B cell (primary cell): Measurements from ENCODE around the gene HSPA12A. TPM values are rescaled to one million over a fixed set of nuclear protein-coding genes. Genes with fewer than 3 reads are reported as not detected.

Source experiments
- ATAC-seq: fragments of 200-7000 bp; cut with Tn5 transposase; one replicate; pipeline ENCODE4 v1.10.0; 2021; ENCODE audit warnings: low read depth, mild to moderate bottlenecking, moderate number of reproducible peaks, moderate library complexity
- CTCF ChIA-PET: fragments of 350-600 bp; sonication (Branson Sonifier 250); formaldehyde crosslinking; loops from one replicate; lab custom pipeline; 2021; ENCODE audit warnings: antibody characterized with exemption, inconsistent platforms; lab: Charles Lee
- POLR2A ChIA-PET: fragments of 350-600 bp; sonication (Branson Sonifier 250); formaldehyde crosslinking; loops from one replicate; lab custom pipeline; 2021; ENCODE audit warnings: antibody characterized with exemption; lab: Charles Lee
- DNase-seq: peaks from one replicate; pipeline ENCODE4 v3.0.0; 2013
- H2AFZ ChIP-seq: 2 replicates; pipeline ENCODE4 v1.6.1; 2012; ENCODE audit warnings: mild to moderate bottlenecking, low read depth, low read length; ENCODE audit not compliant: insufficient read depth, poor library complexity, severe bottlenecking
- H3K27ac ChIP-seq, 2 donors: 1 replicate in 1 of 2; 2 replicates in 1 of 2; pipeline ENCODE4 v1.5.1; 2012 to 2013; ENCODE audit warnings: low read length in 2 of 2, mild to moderate bottlenecking in 2 of 2, moderate library complexity in 1 of 2
- H3K27me3 ChIP-seq, 4 experiments: fragments of 200-600 bp in 1 of 4; sonication (generic) in 1 of 4; replicated peaks in 1 of 4; 1 replicate in 2 of 4; 2 replicates in 2 of 4; pipeline versions ENCODE4 v1.6.1 to v1.7.0; 2013 to 2016; ENCODE audit warnings: low read length in 3 of 4, mild to moderate bottlenecking in 2 of 4, mixed read lengths in 1 of 4, moderate library complexity in 1 of 4; ENCODE audit not compliant: insufficient read depth in 4 of 4, control insufficient read depth in 3 of 4; ENCODE audit errors: control extremely low read depth in 1 of 4
- H3K36me3 ChIP-seq, 2 experiments: replicated peaks in 1 of 2; 1 replicate in 1 of 2; 2 replicates in 1 of 2; pipeline versions ENCODE4 v1.6.1 to v1.7.1; 2013; ENCODE audit warnings: low read length in 1 of 2; ENCODE audit not compliant: insufficient read depth in 2 of 2, control insufficient read depth in 1 of 2; ENCODE audit errors: control extremely low read depth in 1 of 2, extremely low read depth in 1 of 2
- H3K4me1 ChIP-seq, 2 donors: fragments of 200-600 bp in 1 of 2; sonication (generic) in 1 of 2; 1 replicate in 1 of 2; 2 replicates in 1 of 2; pipeline versions ENCODE4 v1.5.1 to v1.6.1; 2013 to 2017; ENCODE audit warnings: low read length in 2 of 2; ENCODE audit not compliant: control insufficient read depth in 2 of 2, insufficient read depth in 2 of 2
- H3K4me2 ChIP-seq: replicated peaks from 2 replicates; pipeline ENCODE3; 2012; ENCODE audit warnings: mild to moderate bottlenecking, low read depth, low read length; ENCODE audit not compliant: poor library complexity, severe bottlenecking
- H3K4me3 ChIP-seq, 5 experiments: fragments of 200-600 bp in 1 of 5; sonication (generic) in 1 of 5; 1 replicate in 3 of 5; 2 replicates in 2 of 5; pipeline versions ENCODE4 v1.5.1 to v1.7.0; 2011 to 2016; ENCODE audit warnings: low read length in 4 of 5, mild to moderate bottlenecking in 4 of 5, low read depth in 2 of 5, control low read depth in 1 of 5, moderate library complexity in 1 of 5; ENCODE audit not compliant: insufficient read depth in 1 of 5; ENCODE audit errors: control extremely low read depth in 1 of 5, extremely low read depth in 1 of 5
- H3K79me2 ChIP-seq: fragments of 200-600 bp; sonication (generic); one replicate; pipeline ENCODE4 v1.6.0; 2016; ENCODE audit warnings: low read length; ENCODE audit not compliant: control insufficient read depth, insufficient read depth
- H3K9ac ChIP-seq: fragments of 200-600 bp; sonication (generic); 2 replicates; pipeline ENCODE4 v1.6.1; 2017; ENCODE audit warnings: mild to moderate bottlenecking, low read length, moderate library complexity
- H3K9me3 ChIP-seq, 3 donors: one replicate each; pipeline versions ENCODE4 v1.6.1 to v1.7.1; 2013; ENCODE audit warnings: low read length in 2 of 3; ENCODE audit not compliant: control insufficient read depth in 2 of 3, insufficient read depth in 1 of 3; ENCODE audit errors: control extremely low read depth in 1 of 3
- H4K20me1 ChIP-seq: 2 replicates; pipeline ENCODE4 v1.6.0; 2012; ENCODE audit warnings: mild to moderate bottlenecking, low read length; ENCODE audit not compliant: insufficient read depth, control insufficient read depth, poor library complexity, severe bottlenecking
- H3K27ac Mint-ChIP-seq: one replicate; pipeline ENCODE4 v1.8.0; 2021; ENCODE audit warnings: mixed read lengths
- H3K27me3 Mint-ChIP-seq: one replicate; pipeline ENCODE4 v1.8.0; 2021; ENCODE audit warnings: mixed read lengths
- H3K4me1 Mint-ChIP-seq: one replicate; pipeline ENCODE4 v1.8.0; 2021; ENCODE audit warnings: mixed read lengths
- H3K4me3 Mint-ChIP-seq: one replicate; pipeline ENCODE4 v1.8.0; 2021; ENCODE audit warnings: mixed read lengths
- H3K9me3 Mint-ChIP-seq: one replicate; pipeline ENCODE4 v1.8.0; 2022; ENCODE audit warnings: mixed read lengths; ENCODE audit not compliant: insufficient read depth
- CTCF ChIP-seq: fragments of 200-600 bp; IDR thresholded peaks from one replicate; pipeline ENCODE4 v1.8.0; 2022; ENCODE audit warnings: antibody characterized with exemption, mild to moderate bottlenecking
- EZH2 ChIP-seq: IDR thresholded peaks from 2 replicates; pipeline ENCODE4 v1.6.1; 2012; ENCODE audit warnings: borderline replicate concordance, low read depth, mild to moderate bottlenecking, moderate library complexity, low read length; ENCODE audit not compliant: insufficient read depth, poor library complexity, severe bottlenecking
- WGBS: methylation state at CpG from one replicate; pipeline ENCODE4 v1.1.5; 2013; ENCODE audit warnings: missing lambda C conversion rate; ENCODE audit not compliant: insufficient coverage; 5-methylcytosine and 5-hydroxymethylcytosine counted together
- intact Hi-C: fragments of 100-400 bp; cut with micrococcal nuclease; formaldehyde crosslinking; loops from one replicate; pipeline ENCODE4 v1.10.0; 2022
- polyA plus RNA-seq: library from polyadenylated mRNA; depleted of rRNA; stranded (reverse); fragments of >200 nt; gene quantifications from 2 replicates; pipeline ENCODE4 v1.2.3, GENCODE V29; 2012
- total RNA-seq, 2 donors: library from RNA; stranded (reverse); fragments of 120-200 nt in 1 of 2; gene quantifications; 1 replicate in 1 of 2; 2 replicates in 1 of 2; pipeline versions ENCODE4 v1.2.3 to v1.2.4, GENCODE V29; 2013 to 2022

HSPA12A gene
- total and polyA plus RNA-seq, 2 donors (not counting 1 experiment from before 2014, with no cell fraction given): 2.1 to 17.7 TPM

- H3K27me3 Mint-ChIP-seq: peaks cover 19% of the 10 kb centered on the region
- H3K4me3 Mint-ChIP-seq: no peak overlapping the region
- Histone ChIP-seq H2AFZ (no peak overlapping the region), H3K27me3 (peaks cover 0 to 4% (median under 1%) of the 10 kb centered on the region in 4 experiments), H3K79me2 (no peaks in the 10 kb centered on the region), H3K4me3 (no peak overlapping the region), H3K4me1 (no peaks in the 10 kb centered on the region), H3K36me3 (no peaks in the 10 kb centered on the region), H4K20me1 (no peaks in the 10 kb centered on the region), H3K4me2 (no peak overlapping the region), H3K27ac (no peak overlapping the region), H3K9ac (no peak overlapping the region), H3K9me3 (peaks cover 0 to 6% (median 0%) of the 10 kb centered on the region in 3 donors)
- intact Hi-C loops: no loop called here
- TF ChIP-seq EZH2: no peak
- no peak for TF ChIP-seq CTCF
- WGBS: 81% methylated on average over 2 of the region's 4 CpGs
- CTCF ChIA-PET: no interaction called here
- no peaks in the 10 kb centered on the region for H3K9me3 Mint-ChIP-seq
- H3K4me1 Mint-ChIP-seq: no peaks in the 10 kb centered on the region
- no peak for ATAC-seq
- H3K27ac Mint-ChIP-seq: no peak overlapping the region
- DNase-seq: no peak
- POLR2A ChIA-PET: no interaction called here
Measured at GRCh38 chr10:116629340-116629739, 113.0 kb downstream of the HSPA12A start.

GRCh38 chr10:116627386-116627933 is 114.9 kb downstream of the HSPA12A start:
- H3K4me3 ChIP-seq: no peak overlapping the region
- no peak overlapping the region for H3K4me2 ChIP-seq
- ChIA-PET POLR2A (no interaction called here), CTCF (no interaction called here)
- no peak overlapping the region for H3K27ac ChIP-seq
- no peaks in the 10 kb centered on the region for H3K79me2 ChIP-seq
- no peaks in the 10 kb centered on the region for H3K4me1 Mint-ChIP-seq
- no peaks in the 10 kb centered on the region for H3K4me1 ChIP-seq
- no peaks in the 10 kb centered on the region for H3K9me3 ChIP-seq
- intact Hi-C loops: no loop called here
- H3K9me3 Mint-ChIP-seq: no peaks in the 10 kb centered on the region
- H3K27me3 Mint-ChIP-seq: peaks cover 19% of the 10 kb centered on the region
- H3K27me3 ChIP-seq: peaks cover 0 to 4% (median under 1%) of the 10 kb centered on the region in 4 experiments
- 10% methylated on average over 49 of the region's 49 CpGs for WGBS
- no peak for DNase-seq
- no peak overlapping the region for H2AFZ ChIP-seq
- no peak overlapping the region for H3K27ac Mint-ChIP-seq
- no peaks in the 10 kb centered on the region for H3K36me3 ChIP-seq
- TF ChIP-seq CTCF (no peak), EZH2 (no peak)
- H3K9ac ChIP-seq: no peak overlapping the region
- no peak overlapping the region for H3K4me3 Mint-ChIP-seq
- no peaks in the 10 kb centered on the region for H4K20me1 ChIP-seq
- ATAC-seq: no peak
